SK-N-SH treated with all-trans-retinoic acid at 6 μM for 48 hours (cell line): ENCODE data around the gene POLR3H.

Experiments used
- CSDC2 ChIP-seq: fragments of 250-450 bp; sonication (Bioruptor Pico); IDR thresholded peaks from 2 replicates; pipeline ENCODE4 v1.5.0; 2020; ENCODE audit warnings: mild to moderate bottlenecking, moderate library complexity
- CSRNP3 ChIP-seq: fragments of 250-450 bp; sonication (Bioruptor Pico); IDR thresholded peaks from 2 replicates; pipeline ENCODE4 v1.5.1; 2021; ENCODE audit warnings: mild to moderate bottlenecking, moderate library complexity
- ESRRG ChIP-seq: fragments of 250-450 bp; sonication (Bioruptor Pico); IDR thresholded peaks from 2 replicates; pipeline ENCODE4 v1.6.1; 2021; ENCODE audit warnings: mild to moderate bottlenecking
- GLIS3 ChIP-seq: fragments of 250-450 bp; sonication (Bioruptor Pico); IDR thresholded peaks from 2 replicates; pipeline ENCODE4 v1.5.0; 2020; ENCODE audit warnings: mild to moderate bottlenecking, moderate library complexity
- PATZ1 ChIP-seq: fragments of 250-450 bp; sonication (Bioruptor Pico); IDR thresholded peaks from 2 replicates; pipeline ENCODE4 v1.8.0; 2020; ENCODE audit warnings: mild to moderate bottlenecking, moderate library complexity, borderline replicate concordance
- POU6F1 ChIP-seq: fragments of 250-450 bp; sonication (Bioruptor Pico); IDR thresholded peaks from 2 replicates; pipeline ENCODE4 v1.8.0; 2021; ENCODE audit warnings: low read depth, mild to moderate bottlenecking, moderate library complexity, borderline replicate concordance
- TSHZ2 ChIP-seq: fragments of 250-450 bp; sonication (Bioruptor Pico); IDR thresholded peaks from 2 replicates; pipeline ENCODE4 v1.5.0; 2020; ENCODE audit warnings: mild to moderate bottlenecking, moderate library complexity
- ZNF565 ChIP-seq: fragments of 450-650 bp; formaldehyde crosslinking; conservative IDR thresholded peaks from 2 replicates; pipeline ENCODE4 v1.5.0; 2020; ENCODE audit warnings: low read depth, mild to moderate bottlenecking, moderate library complexity

GRCh38 chr22:41481925-41482318 is 62.3 kb downstream of the POLR3H start:
- no peak for TF ChIP-seq TSHZ2 (CRISPR knock-in tag)
- TF ChIP-seq ESRRG: no peak
- TF ChIP-seq PATZ1 (CRISPR knock-in tag): no peak
- TF ChIP-seq CSRNP3 (CRISPR knock-in tag): no peak
- no peak for TF ChIP-seq CSDC2 (CRISPR knock-in tag)
- no peak for TF ChIP-seq POU6F1 (CRISPR knock-in tag)
- no peak for TF ChIP-seq GLIS3 (CRISPR knock-in tag)
- TF ChIP-seq ZNF565 (CRISPR knock-in tag): no peak
